SJSA1 (cell line): Measurements from ENCODE around the gene TBKBP1. TPM values are rescaled to one million over a fixed set of nuclear protein-coding genes. Genes with fewer than 3 reads are reported as not detected.

ENCODE experiments used
- DNase-seq, 2 experiments: peaks; one replicate each; pipeline ENCODE4 v3.0.0-alpha.2; 2015 to 2020; ENCODE audit warnings: low spot score in 2 of 2, low read depth in 1 of 2
- H3K27ac ChIP-seq: fragments of 250-450 bp; sonication (Bioruptor Pico); 2 replicates; pipeline ENCODE4 v1.5.1; 2020; ENCODE audit warnings: mild to moderate bottlenecking, moderate library complexity
- H3K27me3 ChIP-seq: fragments of 250-450 bp; sonication (Bioruptor Pico); replicated peaks from 2 replicates; pipeline ENCODE4 v1.5.1; 2020; ENCODE audit warnings: mild to moderate bottlenecking, moderate library complexity
- H3K36me3 ChIP-seq: fragments of 250-450 bp; sonication (Bioruptor Pico); 2 replicates; pipeline ENCODE4 v1.5.1; 2020; ENCODE audit warnings: mild to moderate bottlenecking
- H3K4me1 ChIP-seq: fragments of 250-450 bp; sonication (Bioruptor Pico); replicated peaks from 2 replicates; pipeline ENCODE4 v1.6.1; 2021; ENCODE audit warnings: mild to moderate bottlenecking
- H3K4me3 ChIP-seq: fragments of 250-450 bp; sonication (Bioruptor Pico); 2 replicates; pipeline ENCODE4 v1.5.1; 2020; ENCODE audit warnings: mild to moderate bottlenecking
- H3K9me3 ChIP-seq: fragments of 250-450 bp; sonication (Bioruptor Pico); replicated peaks from 2 replicates; pipeline ENCODE4 v1.5.1; 2020; ENCODE audit warnings: mild to moderate bottlenecking
- total RNA-seq: library from RNA; depleted of rRNA; stranded (reverse); fragments of >200 nt; shearing (Covaris generic); gene quantifications from 2 replicates; pipeline ENCODE4 v1.2.3, GENCODE V29; 2014; rRNA removed

Gene TBKBP1
- total RNA-seq, 1 experiment from 2014 or later = 4.5 TPM

DNA sequence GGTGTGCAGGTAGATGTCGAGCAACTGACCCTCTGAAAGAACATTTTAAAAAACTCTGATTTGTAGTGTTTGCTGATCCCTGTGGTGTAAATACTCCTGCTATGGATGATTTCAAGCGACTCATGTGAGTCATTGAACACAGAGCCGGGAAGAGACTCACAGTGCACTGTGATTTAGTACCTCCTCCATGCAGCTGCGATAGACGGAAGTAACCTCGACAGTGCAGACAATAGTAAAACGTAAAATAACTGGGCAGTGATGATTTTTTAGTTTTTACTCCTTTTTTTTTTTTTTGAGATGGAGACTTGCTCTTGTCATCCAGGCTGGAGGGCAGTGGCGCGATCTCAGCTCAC is 47.8 kb downstream of the TBKBP1 start:
- Histone ChIP-seq H3K27me3 (peaks cover 75% of the 10 kb centered on the region), H3K36me3 (no peaks in the 10 kb centered on the region), H3K9me3 (no peaks in the 10 kb centered on the region), H3K4me3 (no peak overlapping the region), H3K4me1 (no peaks in the 10 kb centered on the region), H3K27ac (no peak overlapping the region)
- DNase-seq = no peak

DNA sequence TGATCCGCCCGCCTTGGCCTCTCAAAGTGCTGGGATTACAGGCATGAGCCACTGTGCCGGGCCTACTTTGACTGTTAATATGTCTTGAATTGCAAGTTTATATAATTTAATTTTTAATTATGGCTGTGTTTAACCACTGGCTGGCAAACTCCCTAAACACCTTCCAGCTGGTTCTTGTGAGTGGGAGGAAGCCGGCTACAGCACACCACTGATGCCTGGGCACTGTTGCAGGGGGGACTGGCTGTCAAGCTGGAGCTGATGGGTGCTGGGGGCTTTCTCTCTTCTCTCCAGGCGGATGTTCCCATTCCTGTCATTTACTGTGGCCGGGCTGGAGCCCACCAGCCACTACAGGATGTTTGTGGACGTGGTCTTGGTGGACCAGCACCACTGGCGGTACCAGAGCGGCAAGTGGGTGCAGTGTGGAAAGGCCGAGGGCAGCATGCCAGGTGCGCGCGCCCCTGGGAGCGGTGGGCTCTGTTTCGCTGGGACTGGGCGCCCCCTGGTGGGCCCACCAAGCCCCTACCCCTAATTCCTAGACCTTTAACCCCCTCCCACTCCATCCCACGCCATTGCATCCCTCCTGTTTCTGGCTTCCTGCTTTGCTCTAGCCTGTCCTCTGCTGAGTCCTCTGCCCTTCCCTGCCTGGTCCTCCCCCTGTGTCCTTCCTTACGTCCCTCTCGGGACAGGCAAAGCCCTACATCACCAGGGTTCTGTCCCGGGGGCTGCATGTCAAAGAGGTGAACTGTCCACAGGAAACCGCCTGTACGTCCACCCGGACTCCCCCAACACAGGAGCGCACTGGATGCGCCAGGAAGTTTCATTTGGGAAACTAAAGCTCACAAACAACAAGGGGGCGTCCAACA is 48.6 kb downstream of the TBKBP1 start:
- H3K27me3 ChIP-seq = peaks cover 72% of the 10 kb centered on the region
- no peak overlapping the region for H3K27ac ChIP-seq

DNA sequence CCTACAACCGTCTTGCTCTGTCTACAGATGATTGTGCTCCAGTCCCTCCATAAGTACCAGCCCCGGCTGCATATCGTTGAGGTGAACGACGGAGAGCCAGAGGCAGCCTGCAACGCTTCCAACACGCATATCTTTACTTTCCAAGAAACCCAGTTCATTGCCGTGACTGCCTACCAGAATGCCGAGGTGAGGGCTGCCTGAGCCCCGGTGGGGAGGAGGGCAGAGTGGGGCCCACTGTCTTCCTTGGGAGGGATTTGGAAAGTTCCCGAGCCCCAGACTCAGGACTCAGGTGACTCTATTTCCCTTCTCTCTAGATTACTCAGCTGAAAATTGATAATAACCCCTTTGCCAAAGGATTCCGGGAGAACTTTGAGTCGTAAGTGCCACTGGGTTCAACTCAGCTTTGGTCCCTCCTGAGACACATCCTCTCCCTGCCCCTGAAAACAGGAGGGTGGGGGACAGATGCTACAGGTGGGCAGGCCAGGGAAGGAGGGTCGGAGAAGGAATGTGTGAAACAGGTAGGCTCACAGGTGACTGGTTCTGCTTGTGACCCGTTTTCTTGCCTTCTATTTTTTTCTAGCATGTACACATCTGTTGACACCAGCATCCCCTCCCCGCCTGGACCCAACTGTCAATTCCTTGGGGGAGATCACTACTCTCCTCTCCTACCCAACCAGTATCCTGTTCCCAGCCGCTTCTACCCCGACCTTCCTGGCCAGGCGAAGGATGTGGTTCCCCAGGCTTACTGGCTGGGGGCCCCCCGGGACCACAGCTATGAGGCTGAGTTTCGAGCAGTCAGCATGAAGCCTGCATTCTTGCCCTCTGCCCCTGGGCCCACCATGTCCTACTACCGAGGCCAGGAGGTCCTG is 50.4 kb downstream of the TBKBP1 start:
- Histone ChIP-seq H3K4me1 (no peaks in the 10 kb centered on the region), H3K4me3 (no peak overlapping the region), H3K27ac (no peak overlapping the region), H3K27me3 (peaks cover 76% of the 10 kb centered on the region), H3K36me3 (no peaks in the 10 kb centered on the region), H3K9me3 (no peaks in the 10 kb centered on the region)
- peak in 1 of 2 experiments; percentile 40 for DNase-seq

More for the DNA sequence above, 48.6 kb downstream of the TBKBP1 start:
- H3K9me3 ChIP-seq = no peaks in the 10 kb centered on the region
- DNase-seq = peak in 1 of 2 experiments; percentile 60
- H3K4me3 ChIP-seq = no peak overlapping the region
- no peaks in the 10 kb centered on the region for H3K36me3 ChIP-seq
- no peaks in the 10 kb centered on the region for H3K4me1 ChIP-seq

DNA sequence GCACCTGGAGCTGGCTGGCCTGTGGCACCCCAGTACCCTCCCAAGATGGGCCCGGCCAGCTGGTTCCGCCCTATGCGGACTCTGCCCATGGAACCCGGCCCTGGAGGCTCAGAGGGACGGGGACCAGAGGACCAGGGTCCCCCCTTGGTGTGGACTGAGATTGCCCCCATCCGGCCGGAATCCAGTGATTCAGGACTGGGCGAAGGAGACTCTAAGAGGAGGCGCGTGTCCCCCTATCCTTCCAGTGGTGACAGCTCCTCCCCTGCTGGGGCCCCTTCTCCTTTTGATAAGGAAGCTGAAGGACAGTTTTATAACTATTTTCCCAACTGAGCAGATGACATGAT is 51.0 kb downstream of the TBKBP1 start:
- no peak overlapping the region for H3K27ac ChIP-seq
- peak in 1 of 2 experiments; percentile 46 for DNase-seq
- no peaks in the 10 kb centered on the region for H3K4me1 ChIP-seq
- no peak overlapping the region for H3K4me3 ChIP-seq
- H3K27me3 ChIP-seq = peaks cover 79% of the 10 kb centered on the region
- no peaks in the 10 kb centered on the region for H3K36me3 ChIP-seq
- H3K9me3 ChIP-seq = no peaks in the 10 kb centered on the region

DNA sequence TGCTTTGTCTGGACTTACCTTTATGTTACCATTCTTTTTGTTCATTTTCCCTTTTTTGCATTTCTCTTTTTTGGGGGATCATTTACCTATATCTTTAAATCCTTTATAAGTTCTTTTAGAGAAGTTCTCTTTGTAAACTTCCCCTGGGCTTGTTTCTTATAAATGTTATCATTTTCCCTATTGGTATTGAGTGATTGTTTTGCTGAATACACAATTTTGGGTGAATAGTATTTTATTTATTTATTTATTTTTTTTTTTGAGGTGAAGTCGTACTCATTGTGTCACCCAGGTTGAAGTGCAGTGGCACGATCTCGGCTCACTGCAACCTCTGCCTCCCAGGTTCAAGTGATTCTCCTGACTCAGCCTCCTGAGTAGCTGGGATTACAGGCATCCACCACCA is 57.5 kb downstream of the TBKBP1 start:
- no peaks in the 10 kb centered on the region for H3K36me3 ChIP-seq
- H3K27ac ChIP-seq = no peak overlapping the region
- no peak overlapping the region for H3K4me3 ChIP-seq
- no peak for DNase-seq
- H3K27me3 ChIP-seq = peaks cover 49% of the 10 kb centered on the region
- no peaks in the 10 kb centered on the region for H3K4me1 ChIP-seq
- peaks cover 10% of the 10 kb centered on the region for H3K9me3 ChIP-seq

DNA sequence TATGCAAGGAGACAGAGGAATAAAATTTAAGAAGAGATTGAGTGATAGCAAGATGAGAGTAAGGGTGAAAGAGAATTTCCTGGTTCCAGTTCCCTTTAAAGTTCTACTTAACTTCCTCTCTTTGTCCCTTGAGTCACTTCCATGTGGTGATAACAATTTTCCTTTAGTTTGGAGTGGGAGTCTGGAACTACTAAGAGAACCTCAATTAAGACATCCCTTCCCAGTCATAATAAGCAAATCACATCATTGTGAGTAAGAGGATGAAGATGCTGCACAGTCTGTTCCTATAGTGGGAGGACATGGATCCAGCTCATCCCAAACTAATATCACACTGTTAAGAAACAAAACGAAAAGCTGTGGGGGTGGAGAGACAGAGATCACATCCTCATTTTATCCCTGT is 63.4 kb downstream of the TBKBP1 start:
- H3K27ac ChIP-seq = no peak overlapping the region
- H3K27me3 ChIP-seq = peaks cover 24% of the 10 kb centered on the region
- H3K9me3 ChIP-seq = peaks cover 20% of the 10 kb centered on the region
- H3K36me3 ChIP-seq = no peaks in the 10 kb centered on the region
- H3K4me1 ChIP-seq = no peaks in the 10 kb centered on the region
- no peak for DNase-seq
- H3K4me3 ChIP-seq = no peak overlapping the region

DNA sequence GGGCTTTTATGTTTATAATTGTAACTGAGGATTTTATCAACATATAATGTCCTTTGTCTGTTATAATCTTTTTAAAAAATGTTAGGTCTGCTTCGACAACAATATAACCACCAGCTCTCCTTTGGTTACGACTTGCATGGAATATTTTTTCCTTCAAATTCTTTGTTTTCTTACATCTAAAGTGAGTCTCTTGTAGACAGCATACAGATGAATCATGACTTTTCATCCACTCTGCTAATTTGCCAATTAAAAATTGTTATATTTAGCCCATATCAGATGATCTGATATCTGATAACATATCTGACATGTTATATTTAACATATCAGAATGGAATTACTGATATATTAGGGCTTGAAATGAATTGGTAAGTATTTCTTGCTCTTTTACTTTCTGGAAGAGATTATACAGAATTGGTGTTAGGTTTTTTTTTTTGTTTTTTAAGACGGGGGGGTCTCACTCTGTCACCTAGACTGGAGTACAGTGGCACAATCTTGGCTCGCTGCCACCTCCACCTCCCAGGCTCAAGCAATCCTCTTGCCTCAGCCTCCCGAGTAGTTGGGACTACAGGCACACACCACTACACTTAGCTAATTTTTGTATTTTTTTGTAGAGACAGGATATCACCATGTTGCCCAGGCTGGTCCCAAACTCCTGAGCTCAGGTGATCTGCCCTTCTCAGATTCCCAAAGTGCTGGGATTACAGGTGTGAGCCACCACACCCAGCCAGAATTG is 66.6 kb downstream of the TBKBP1 start:
- peaks cover 26% of the 10 kb centered on the region for H3K9me3 ChIP-seq
- no peaks in the 10 kb centered on the region for H3K4me1 ChIP-seq
- peaks cover 10% of the 10 kb centered on the region for H3K27me3 ChIP-seq
- no peak overlapping the region for H3K4me3 ChIP-seq
- no peak overlapping the region for H3K27ac ChIP-seq
- no peak for DNase-seq
- H3K36me3 ChIP-seq = no peaks in the 10 kb centered on the region

Other genes starting within 250 kb of the TBKBP1 start
- gene NPEPPS, start 163.1 kb upstream of the TBKBP1 start, total RNA-seq = 60.3 and 69.0 TPM in 2 replicates
- gene KPNB1, start 44.2 kb upstream of the TBKBP1 start, total RNA-seq = 571 and 681 TPM in 2 replicates
- gene TBX21, start 39.1 kb downstream of the TBKBP1 start, total RNA-seq = 0.22 TPM in 1 of 2 replicates, not detected in the other
- 6.2 and 6.4 TPM in 2 replicates for gene OSBPL7, start 127.6 kb downstream of the TBKBP1 start, total RNA-seq
- gene MRPL10, start 137.4 kb downstream of the TBKBP1 start, total RNA-seq = 27.3 and 54.7 TPM in 2 replicates
- not detected in 2 replicates for gene LRRC46, start 137.5 kb downstream of the TBKBP1 start, total RNA-seq
- 39.5 and 41.1 TPM in 2 replicates for gene SCRN2, start 147.1 kb downstream of the TBKBP1 start, total RNA-seq
- not detected in 2 replicates for gene SP6, start 157.0 kb downstream of the TBKBP1 start, total RNA-seq
- gene SP2, start 202.1 kb downstream of the TBKBP1 start, total RNA-seq = 1.8 and 2.1 TPM in 2 replicates
- 34.3 and 94.6 TPM in 2 replicates for gene PNPO, start 247.4 kb downstream of the TBKBP1 start, total RNA-seq